HepG2 (cell line): ENCODE results near the gene WEE1. TPM values are rescaled to one million over a fixed set of nuclear protein-coding genes. Genes with fewer than 3 reads are reported as not detected.

Experiments
- ARNT2 ChIP-seq: sonication (generic); formaldehyde crosslinking; IDR thresholded peaks from 2 replicates; pipeline ENCODE4 v1.8.0; 2022; ENCODE audit warnings: mild to moderate bottlenecking, low read depth, missing genetic modification reagents, moderate library complexity
- HNRNPL ChIP-seq: fragments of 200-400 bp; formaldehyde crosslinking; IDR thresholded peaks from 2 replicates; pipeline ENCODE4 v1.6.1; 2017; ENCODE audit warnings: mild to moderate bottlenecking, low read depth, low read length
- KAT2B ChIP-seq: fragments of 150-350 bp; IDR thresholded peaks from 2 replicates; pipeline ENCODE4 v1.6.1; 2014; ENCODE audit warnings: low read depth, low read length, borderline replicate concordance
- KLF9 ChIP-seq: IDR thresholded peaks from 2 replicates; pipeline ENCODE4 v1.6.1; 2016; ENCODE audit warnings: low read depth
- MEIS2 ChIP-seq: sonication (generic); formaldehyde crosslinking; IDR thresholded peaks from 2 replicates; pipeline ENCODE4 v1.9.0; 2021; ENCODE audit warnings: mild to moderate bottlenecking, missing genetic modification reagents
- MXI1 ChIP-seq: IDR thresholded peaks from 3 replicates; pipeline ENCODE4 v1.6.1; 2012; ENCODE audit warnings: low read depth, low read length, inconsistent platforms, borderline replicate concordance
- NAIF1 ChIP-seq: sonication (generic); formaldehyde crosslinking; IDR thresholded peaks from 2 replicates; pipeline ENCODE4 v1.5.0; 2020; ENCODE audit warnings: mild to moderate bottlenecking, missing genetic modification reagents, borderline replicate concordance
- RAD51 ChIP-seq: fragments of 450-650 bp; IDR thresholded peaks from 2 replicates; pipeline ENCODE4 v1.6.1; 2016; ENCODE audit warnings: borderline replicate concordance
- TAF1 ChIP-seq: sonication (generic); formaldehyde crosslinking; IDR thresholded peaks from 2 replicates; pipeline ENCODE4 v1.4.0; 2020; ENCODE audit warnings: missing genetic modification reagents
- TAF15 ChIP-seq: fragments of 200-400 bp; formaldehyde crosslinking; IDR thresholded peaks from one replicate; pipeline ENCODE4 v1.6.1; 2018; ENCODE audit warnings: mild to moderate bottlenecking, low read depth, low read length; ENCODE audit not compliant: poor library complexity, severe bottlenecking
- TRAFD1 ChIP-seq: sonication (generic); formaldehyde crosslinking; IDR thresholded peaks from 2 replicates; pipeline ENCODE4 v1.5.1; 2020; ENCODE audit warnings: missing genetic modification reagents, mild to moderate bottlenecking, borderline replicate concordance
- ZFP62 ChIP-seq: sonication (generic); formaldehyde crosslinking; IDR thresholded peaks from 2 replicates; pipeline ENCODE4 v1.4.0; 2020; ENCODE audit warnings: missing genetic modification reagents
- ZNF136 ChIP-seq: sonication (generic); formaldehyde crosslinking; IDR thresholded peaks from 2 replicates; pipeline ENCODE4 v1.8.1; 2022; ENCODE audit warnings: low read depth, mild to moderate bottlenecking, moderate library complexity, missing genetic modification reagents
- ZNF276 ChIP-seq: sonication (generic); formaldehyde crosslinking; IDR thresholded peaks from 2 replicates; pipeline ENCODE4 v1.4.0; 2020; ENCODE audit warnings: mild to moderate bottlenecking, low read depth, missing genetic modification reagents
- ZNF430 ChIP-seq: sonication (generic); formaldehyde crosslinking; IDR thresholded peaks from 2 replicates; pipeline ENCODE4 v1.9.0; 2021; ENCODE audit warnings: mild to moderate bottlenecking, missing genetic modification reagents
- ZNF629 ChIP-seq: sonication (generic); formaldehyde crosslinking; conservative IDR thresholded peaks from 2 replicates; pipeline ENCODE4 v1.5.0; 2020; ENCODE audit warnings: missing genetic modification reagents
- ZNF841 ChIP-seq: sonication (generic); formaldehyde crosslinking; IDR thresholded peaks from 2 replicates; pipeline ENCODE4 v1.8.1; 2023; ENCODE audit warnings: missing genetic modification reagents, borderline replicate concordance
- polyA plus RNA-seq, 8 experiments: library from polyadenylated mRNA; depleted of rRNA in 3 of 8; stranded (reverse) in 7 of 8; unstranded in 1 of 8; fragments of >200 nt; fragmentation: Illumina TruSeq in 4 of 8; extraction: Trizol in 4 of 8; gene quantifications; 2 replicates each; pipeline versions ENCODE4 v1.2.1 to v1.2.3, GENCODE V29; 2011 to 2016; ENCODE audit warnings: low read depth in 4 of 8, missing spikeins in 1 of 8, mixed read lengths in 1 of 8; ENCODE audit not compliant: insufficient read depth in 1 of 8
- total RNA-seq, 5 experiments: library from RNA; depleted of rRNA; stranded (reverse); fragments of >200 nt; fragmentation: Illumina TruSeq; extraction: Trizol; gene quantifications; 2 replicates each; pipeline ENCODE4 v1.2.3, GENCODE V29; 2016; ENCODE audit warnings: low read depth in 1 of 5
- TF ChIP-seq, protein P1 (sequence below): sonication (generic); formaldehyde crosslinking; IDR thresholded peaks from 2 replicates; pipeline ENCODE4 v1.4.0; 2020; ENCODE audit warnings: mild to moderate bottlenecking, missing genetic modification reagents
- TF ChIP-seq, protein P2 (sequence below): IDR thresholded peaks from 2 replicates; pipeline ENCODE4 v1.6.1; 2018; ENCODE audit warnings: missing genetic modification reagents, mild to moderate bottlenecking, missing compliant biosample characterization
- TF ChIP-seq, protein P3 (sequence below): IDR thresholded peaks from 2 replicates; pipeline ENCODE4 v1.4.0; 2020; ENCODE audit warnings: mild to moderate bottlenecking, missing genetic modification reagents

Gene WEE1
- total and polyA plus RNA-seq, 2 of the 13 experiments (the other 11 are each of a cell fraction or from before 2014, with no cell fraction given) = 31.4 to 63.7 TPM

DNA sequence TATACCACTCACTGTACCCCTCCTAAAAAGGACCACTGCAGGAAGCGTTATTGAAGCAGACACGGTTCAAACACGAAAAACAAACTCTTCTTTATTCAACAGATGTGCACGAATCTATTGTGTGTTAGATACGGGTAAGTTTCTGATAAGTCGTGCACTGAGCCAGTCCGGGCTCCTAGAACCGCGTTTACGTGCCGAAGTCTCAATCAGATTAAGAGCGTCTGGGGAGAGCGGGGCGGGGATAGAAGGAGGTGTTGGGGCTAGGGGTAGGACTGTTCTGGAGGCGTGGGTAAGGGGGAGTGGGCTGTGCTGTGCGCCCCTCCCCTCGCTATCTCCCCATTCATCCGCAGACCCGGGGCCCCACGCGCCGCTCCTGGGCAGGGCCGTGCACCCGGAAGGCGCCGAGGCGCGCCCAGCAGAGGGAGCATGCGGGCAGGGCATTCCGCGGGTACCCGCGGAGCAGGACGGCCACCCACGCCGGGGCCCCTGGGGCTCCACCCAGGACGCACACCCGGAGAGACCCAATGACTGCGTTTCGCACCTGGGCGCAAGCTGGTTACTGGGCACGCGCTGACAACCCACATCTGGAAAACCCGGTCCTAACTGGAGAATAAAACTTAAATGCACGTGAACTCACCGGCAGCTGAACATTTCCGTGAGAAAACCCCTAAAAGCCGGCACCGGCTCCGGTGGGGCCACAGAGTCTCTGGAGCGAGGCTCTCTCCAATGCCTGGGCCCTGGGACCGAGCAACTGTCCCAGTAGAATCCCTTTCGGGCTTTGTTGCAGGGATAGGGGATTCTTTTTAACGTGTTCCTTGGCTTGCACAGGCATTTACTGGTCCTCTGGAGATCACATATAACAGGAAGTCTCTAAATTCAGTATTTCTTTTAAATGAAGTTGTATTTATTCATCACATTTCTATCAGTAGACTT is 40.6 kb downstream of the WEE1 start (continued):
- TF ChIP-seq TRAFD1 (CRISPR knock-in tag) (no peak), ZNF136 (CRISPR knock-in tag) (no peak), ZNF841 (CRISPR knock-in tag) (no peak), KLF9 (CRISPR knock-in tag) (no peak), ZNF430 (peak; percentile 92), ZFP62 (CRISPR knock-in tag) (no peak), ZNF276 (CRISPR knock-in tag) (peak; percentile 83; the same call in 1 of the 2 replicates), RAD51 (no peak), TAF15 (no peak), NAIF1 (CRISPR knock-in tag) (no peak), TAF1 (CRISPR knock-in tag) (no peak; the same call in none of the 2 replicates), MEIS2 (0 out of 2 replicates have a peak, but pooled peaks have one; percentile 64), MXI1 (peak; percentile 85; the same call in 2 of the 3 replicates), KAT2B (no peak), ZNF629 (no peak; the same call in 1 of the 2 replicates), ARNT2 (CRISPR knock-in tag) (no peak; the same call in 1 of the 2 replicates), HNRNPL (peak; percentile 79)
- TF ChIP-seq, protein P1, sequence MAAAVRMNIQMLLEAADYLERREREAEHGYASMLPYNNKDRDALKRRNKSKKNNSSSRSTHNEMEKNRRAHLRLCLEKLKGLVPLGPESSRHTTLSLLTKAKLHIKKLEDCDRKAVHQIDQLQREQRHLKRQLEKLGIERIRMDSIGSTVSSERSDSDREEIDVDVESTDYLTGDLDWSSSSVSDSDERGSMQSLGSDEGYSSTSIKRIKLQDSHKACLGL (CRISPR knock-in tag) = peak; percentile 90
- TF ChIP-seq, protein P2, sequence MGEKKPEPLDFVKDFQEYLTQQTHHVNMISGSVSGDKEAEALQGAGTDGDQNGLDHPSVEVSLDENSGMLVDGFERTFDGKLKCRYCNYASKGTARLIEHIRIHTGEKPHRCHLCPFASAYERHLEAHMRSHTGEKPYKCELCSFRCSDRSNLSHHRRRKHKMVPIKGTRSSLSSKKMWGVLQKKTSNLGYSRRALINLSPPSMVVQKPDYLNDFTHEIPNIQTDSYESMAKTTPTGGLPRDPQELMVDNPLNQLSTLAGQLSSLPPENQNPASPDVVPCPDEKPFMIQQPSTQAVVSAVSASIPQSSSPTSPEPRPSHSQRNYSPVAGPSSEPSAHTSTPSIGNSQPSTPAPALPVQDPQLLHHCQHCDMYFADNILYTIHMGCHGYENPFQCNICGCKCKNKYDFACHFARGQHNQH (CRISPR knock-in tag) = peak; percentile 75
- TF ChIP-seq, protein P3, sequence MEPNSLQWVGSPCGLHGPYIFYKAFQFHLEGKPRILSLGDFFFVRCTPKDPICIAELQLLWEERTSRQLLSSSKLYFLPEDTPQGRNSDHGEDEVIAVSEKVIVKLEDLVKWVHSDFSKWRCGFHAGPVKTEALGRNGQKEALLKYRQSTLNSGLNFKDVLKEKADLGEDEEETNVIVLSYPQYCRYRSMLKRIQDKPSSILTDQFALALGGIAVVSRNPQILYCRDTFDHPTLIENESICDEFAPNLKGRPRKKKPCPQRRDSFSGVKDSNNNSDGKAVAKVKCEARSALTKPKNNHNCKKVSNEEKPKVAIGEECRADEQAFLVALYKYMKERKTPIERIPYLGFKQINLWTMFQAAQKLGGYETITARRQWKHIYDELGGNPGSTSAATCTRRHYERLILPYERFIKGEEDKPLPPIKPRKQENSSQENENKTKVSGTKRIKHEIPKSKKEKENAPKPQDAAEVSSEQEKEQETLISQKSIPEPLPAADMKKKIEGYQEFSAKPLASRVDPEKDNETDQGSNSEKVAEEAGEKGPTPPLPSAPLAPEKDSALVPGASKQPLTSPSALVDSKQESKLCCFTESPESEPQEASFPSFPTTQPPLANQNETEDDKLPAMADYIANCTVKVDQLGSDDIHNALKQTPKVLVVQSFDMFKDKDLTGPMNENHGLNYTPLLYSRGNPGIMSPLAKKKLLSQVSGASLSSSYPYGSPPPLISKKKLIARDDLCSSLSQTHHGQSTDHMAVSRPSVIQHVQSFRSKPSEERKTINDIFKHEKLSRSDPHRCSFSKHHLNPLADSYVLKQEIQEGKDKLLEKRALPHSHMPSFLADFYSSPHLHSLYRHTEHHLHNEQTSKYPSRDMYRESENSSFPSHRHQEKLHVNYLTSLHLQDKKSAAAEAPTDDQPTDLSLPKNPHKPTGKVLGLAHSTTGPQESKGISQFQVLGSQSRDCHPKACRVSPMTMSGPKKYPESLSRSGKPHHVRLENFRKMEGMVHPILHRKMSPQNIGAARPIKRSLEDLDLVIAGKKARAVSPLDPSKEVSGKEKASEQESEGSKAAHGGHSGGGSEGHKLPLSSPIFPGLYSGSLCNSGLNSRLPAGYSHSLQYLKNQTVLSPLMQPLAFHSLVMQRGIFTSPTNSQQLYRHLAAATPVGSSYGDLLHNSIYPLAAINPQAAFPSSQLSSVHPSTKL (CRISPR knock-in tag) = peak; percentile 82
